ENCODE results near the gene C11orf71. TPM values are rescaled to one million over a fixed set of nuclear protein-coding genes. Genes with fewer than 3 reads are reported as not detected.
A peak's percentile ranks its signal among the peaks of the same experiment; 100 is the strongest.

C11orf71 gene
- 1 to 10 TPM; 2.4 to 3.8 (median 3.2) TPM for total RNA-seq (2021; fragmentation: NEBNext Ultra II Directional; extraction: Animal tissue kit (Norgen Biotek cat#: 25700))
- long read RNA-seq, transcript C11orf71-202 (1 exons, 1,980 nt) = major isoform, 5 of 5 reads
- long read RNA-seq, partial matches to known transcripts = 0 of 5 reads
- long read RNA-seq, other reads (novel, unspliced or antisense) = 0 of 5 reads

- Mint-ChIP-seq H3K36me3 (ENCODE audit: low read depth) (peaks cover 55% of the 10 kb centered on the region), H3K4me1 (ENCODE audit: low read depth) (peaks cover 77% of the 10 kb centered on the region), H3K27me3 (ENCODE audit: insufficient read depth) (peaks cover 4% of the 10 kb centered on the region), H3K9me3 (no peaks in the 10 kb centered on the region), H3K27ac (peak within 1 kb of the TSS; percentile 100), H3K4me3 (peak within 1 kb of the TSS; percentile 98)
- peak; percentile 99 for DNase-seq
- peak; percentile 51 for TF ChIP-seq CTCF (IDR thresholded peaks at IDR 0.05)
These were observed at the start of gene C11orf71, which contains the start of gene RBM7 for GRCh38 chr11:114400216-114400914. C11orf71 (minus strand) TSS chr11:114400511; CDS start chr11:114400331, 180 bp downstream. RBM7 (plus strand) TSS chr11:114400666; CDS start chr11:114400672, 6 bp downstream.

- no peak for TF ChIP-seq CTCF (IDR thresholded peaks at IDR 0.05)
- Mint-ChIP-seq H3K4me3 (no peak overlapping the region), H3K27me3 (ENCODE audit: insufficient read depth) (no peaks in the 10 kb centered on the region; the same call in 1 of the 2 replicates), H3K9me3 (no peaks in the 10 kb centered on the region), H3K4me1 (ENCODE audit: low read depth) (peaks cover 46% of the 10 kb centered on the region), H3K36me3 (ENCODE audit: low read depth) (peaks cover 36% of the 10 kb centered on the region), H3K27ac (no peak overlapping the region)
- no peak for DNase-seq
These were observed 49.5 kb upstream of the C11orf71 start for GRCh38 chr11:114449845-114450244.

GRCh38 chr11:114448749-114449482, 48.6 kb upstream of the C11orf71 start:
- H3K9me3 Mint-ChIP-seq = no peaks in the 10 kb centered on the region
- H3K4me3 Mint-ChIP-seq = no peak overlapping the region
- peak overlapping the region; percentile 57 for H3K27ac Mint-ChIP-seq
- H3K4me1 Mint-ChIP-seq (ENCODE audit: low read depth) = peaks cover 55% of the 10 kb centered on the region
- H3K36me3 Mint-ChIP-seq (ENCODE audit: low read depth) = peaks cover 44% of the 10 kb centered on the region
- H3K27me3 Mint-ChIP-seq (ENCODE audit: insufficient read depth) = no peaks in the 10 kb centered on the region; the same call in 1 of the 2 replicates
- DNase-seq = peak; percentile 6
- no peak for TF ChIP-seq CTCF (IDR thresholded peaks at IDR 0.05)

GRCh38 chr11:114447892-114448291, 47.6 kb upstream of the C11orf71 start:
- no peaks in the 10 kb centered on the region for H3K9me3 Mint-ChIP-seq
- DNase-seq = peak; percentile 23
- peak overlapping the region; percentile 57 for H3K27ac Mint-ChIP-seq
- H3K4me1 Mint-ChIP-seq (ENCODE audit: low read depth) = peaks cover 63% of the 10 kb centered on the region
- peaks cover 45% of the 10 kb centered on the region for H3K36me3 Mint-ChIP-seq (ENCODE audit: low read depth)
- no peak overlapping the region for H3K4me3 Mint-ChIP-seq
- no peaks in the 10 kb centered on the region; the same call in 1 of the 2 replicates for H3K27me3 Mint-ChIP-seq (ENCODE audit: insufficient read depth)
- no peak for TF ChIP-seq CTCF (IDR thresholded peaks at IDR 0.05)

GRCh38 chr11:114447444-114447843, 47.1 kb upstream of the C11orf71 start:
- Mint-ChIP-seq H3K4me1 (ENCODE audit: low read depth) (peaks cover 63% of the 10 kb centered on the region), H3K36me3 (ENCODE audit: low read depth) (peaks cover 42% of the 10 kb centered on the region), H3K4me3 (no peak overlapping the region), H3K27ac (peak overlapping the region; percentile 57), H3K9me3 (no peaks in the 10 kb centered on the region), H3K27me3 (ENCODE audit: insufficient read depth) (no peaks in the 10 kb centered on the region; the same call in 1 of the 2 replicates)
- TF ChIP-seq CTCF (IDR thresholded peaks at IDR 0.05) = no peak
- DNase-seq = no peak
